ENCODE results near the gene TRPM2.
A peak's percentile ranks its signal among the peaks of the same experiment; 100 is the strongest.

TRPM2 gene

GRCh38 chr21:44448651-44449131 is 95.3 kb downstream of the TRPM2 start:
- no peak for DNase-seq

- DNase-seq = peak; percentile 23
Measured at GRCh38 chr21:44449473-44450363, 96.3 kb downstream of the TRPM2 start.

GRCh38 chr21:44450402-44450801 is 97.0 kb downstream of the TRPM2 start:
- DNase-seq = no peak

GRCh38 chr21:44450999-44451398 is 97.6 kb downstream of the TRPM2 start:
- no peak for DNase-seq

GRCh38 chr21:44453120-44453519 is 99.7 kb downstream of the TRPM2 start:
- no peak for DNase-seq

- DNase-seq = no peak
Measured at GRCh38 chr21:44454058-44454457, 100.6 kb downstream of the TRPM2 start.

GRCh38 chr21:44454747-44455523 is 101.5 kb downstream of the TRPM2 start, which contains the start of gene LRRC3:
LRRC3 (plus strand) TSS chr21:44455510; CDS start chr21:44456645, 1,135 bp downstream.
- peak; percentile 94 for DNase-seq

- peak; percentile 66 for DNase-seq
Measured at GRCh38 chr21:44455524-44456213, 102.2 kb downstream of the TRPM2 start.

- no peak for DNase-seq
Measured at GRCh38 chr21:44456214-44456914, 102.9 kb downstream of the TRPM2 start.

GRCh38 chr21:44456915-44457736 is 103.7 kb downstream of the TRPM2 start:
- no peak for DNase-seq

- DNase-seq = no peak
Measured at GRCh38 chr21:44458971-44459711, 105.7 kb downstream of the TRPM2 start.

- no peak for DNase-seq
Measured at GRCh38 chr21:44459712-44460440, 106.5 kb downstream of the TRPM2 start.

GRCh38 chr21:44460441-44460755 is 107.0 kb downstream of the TRPM2 start:
- no peak for DNase-seq

- no peak for DNase-seq
Measured at GRCh38 chr21:44461005-44461404, 107.6 kb downstream of the TRPM2 start.

GRCh38 chr21:44461464-44462001 is 108.1 kb downstream of the TRPM2 start:
- no peak for DNase-seq

- DNase-seq = no peak
Measured at GRCh38 chr21:44462086-44462833, 108.8 kb downstream of the TRPM2 start.

GRCh38 chr21:44462834-44463200 is 109.4 kb downstream of the TRPM2 start:
- no peak for DNase-seq

- no peak for DNase-seq
Measured at GRCh38 chr21:44463724-44464123, 110.3 kb downstream of the TRPM2 start.

GRCh38 chr21:44464351-44464750 is 110.9 kb downstream of the TRPM2 start:
- no peak for DNase-seq
